ENCODE data around the gene ADRA2B. TPM values are rescaled to one million over a fixed set of nuclear protein-coding genes. Genes with fewer than 3 reads are reported as not detected.

The ADRA2B gene
- polyA plus RNA-seq, 3 donors = 1.6 TPM; not detected in 2

DNA sequence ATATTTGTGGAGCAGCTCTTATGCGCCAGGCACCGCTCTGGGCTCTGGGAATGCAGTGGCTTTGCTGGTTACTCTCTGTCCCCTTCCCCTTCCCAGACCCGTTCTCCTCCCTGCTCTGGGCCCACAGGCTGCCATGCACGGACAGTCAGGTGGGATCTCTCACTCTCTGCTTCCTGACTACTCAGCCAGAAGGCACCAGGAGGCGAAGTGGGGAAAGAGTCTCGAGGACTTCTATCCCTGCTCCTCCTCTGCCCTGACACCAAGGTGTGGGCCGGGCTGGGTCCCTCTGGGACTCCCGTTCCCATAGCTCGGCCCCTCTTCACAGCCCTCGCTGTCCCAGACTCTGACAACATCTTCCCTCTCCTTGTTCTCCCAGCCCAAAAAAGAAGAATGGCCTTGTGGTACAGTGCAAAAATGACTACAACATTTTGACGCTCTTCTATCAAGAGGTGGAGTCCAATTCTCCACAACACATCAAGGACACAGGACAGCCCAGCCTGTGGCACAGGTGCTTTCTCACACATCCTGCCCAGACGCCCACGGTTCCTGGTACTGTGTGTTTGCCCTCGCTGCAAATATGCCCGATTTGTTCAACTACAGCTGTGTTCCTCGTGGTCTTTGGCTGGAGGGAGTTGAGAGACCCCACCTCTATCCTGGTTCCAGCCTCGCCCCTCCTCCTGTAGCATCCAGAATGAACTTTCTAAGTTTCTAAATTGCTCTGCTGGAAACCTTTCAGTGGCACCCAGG, 42.9 kb upstream of the ADRA2B start:
- Mint-ChIP-seq H3K9me3 (peaks cover 0 to 4% (median 0%) of the 10 kb centered on the region in 7 donors), H3K4me3 (no peak overlapping the region), H3K27me3 (ENCODE audit: low read depth in 3 of 3) (peaks cover 2 to 5% (median 3%) of the 10 kb centered on the region in 3 donors), H3K27ac (peak overlapping the region in 5 of 7 donors; percentile 17 to 78 (median 47)), H3K4me1 (peaks cover 20% of the 10 kb centered on the region), H3K36me3 (no peaks in the 10 kb centered on the region)
- Histone ChIP-seq H3K4me2 (replicated peaks; ENCODE audit: extremely low read depth, low read length, poor library complexity, severe bottlenecking) (no peak overlapping the region), H3K4me3 (replicated peaks in 1 of 3; ENCODE audit: low read depth in 2 of 3, low read length in 3 of 3) (no peak overlapping the region), H3K9ac (ENCODE audit: insufficient read depth, low read length, poor library complexity, severe bottlenecking) (no peak overlapping the region), H3K4me1 (ENCODE audit: control insufficient read depth in 1 of 2, insufficient read depth in 2 of 2, low read length in 2 of 2) (peaks cover 18 to 21% of the 10 kb centered on the region in 2 donors), H3K79me2 (ENCODE audit: insufficient read depth, low read length) (no peaks in the 10 kb centered on the region), H3K36me3 (replicated peaks in 1 of 2; ENCODE audit: control insufficient read depth in 1 of 2, insufficient read depth in 2 of 2, low read length in 2 of 2) (no peaks in the 10 kb centered on the region), H3K27ac (ENCODE audit: low read depth in 1 of 2, low read length in 2 of 2) (no peak overlapping the region), H4K20me1 (ENCODE audit: insufficient read depth, low read length) (no peaks in the 10 kb centered on the region), H3K9me3 (replicated peaks in 1 of 2; ENCODE audit: control insufficient read depth in 1 of 2, insufficient read depth in 1 of 2, low read length in 2 of 2) (no peaks in the 10 kb centered on the region), H2AFZ (ENCODE audit: insufficient read depth, low read depth, low read length, poor library complexity, severe bottlenecking) (no peak overlapping the region), H3K27me3 (ENCODE audit: control insufficient read depth in 2 of 2, insufficient read depth in 2 of 2, low read length in 2 of 2) (no peaks in the 10 kb centered on the region)
- WGBS (ENCODE audit: insufficient coverage) = 97% methylated on average over 10 of the region's 17 CpGs
- TF ChIP-seq, protein P1, sequence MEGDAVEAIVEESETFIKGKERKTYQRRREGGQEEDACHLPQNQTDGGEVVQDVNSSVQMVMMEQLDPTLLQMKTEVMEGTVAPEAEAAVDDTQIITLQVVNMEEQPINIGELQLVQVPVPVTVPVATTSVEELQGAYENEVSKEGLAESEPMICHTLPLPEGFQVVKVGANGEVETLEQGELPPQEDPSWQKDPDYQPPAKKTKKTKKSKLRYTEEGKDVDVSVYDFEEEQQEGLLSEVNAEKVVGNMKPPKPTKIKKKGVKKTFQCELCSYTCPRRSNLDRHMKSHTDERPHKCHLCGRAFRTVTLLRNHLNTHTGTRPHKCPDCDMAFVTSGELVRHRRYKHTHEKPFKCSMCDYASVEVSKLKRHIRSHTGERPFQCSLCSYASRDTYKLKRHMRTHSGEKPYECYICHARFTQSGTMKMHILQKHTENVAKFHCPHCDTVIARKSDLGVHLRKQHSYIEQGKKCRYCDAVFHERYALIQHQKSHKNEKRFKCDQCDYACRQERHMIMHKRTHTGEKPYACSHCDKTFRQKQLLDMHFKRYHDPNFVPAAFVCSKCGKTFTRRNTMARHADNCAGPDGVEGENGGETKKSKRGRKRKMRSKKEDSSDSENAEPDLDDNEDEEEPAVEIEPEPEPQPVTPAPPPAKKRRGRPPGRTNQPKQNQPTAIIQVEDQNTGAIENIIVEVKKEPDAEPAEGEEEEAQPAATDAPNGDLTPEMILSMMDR (IDR thresholded peaks at IDR 0.05) = no peak
- intact Hi-C loops (cut with micrococcal nuclease) = no loop called here
- DNase-seq = no peak

DNA sequence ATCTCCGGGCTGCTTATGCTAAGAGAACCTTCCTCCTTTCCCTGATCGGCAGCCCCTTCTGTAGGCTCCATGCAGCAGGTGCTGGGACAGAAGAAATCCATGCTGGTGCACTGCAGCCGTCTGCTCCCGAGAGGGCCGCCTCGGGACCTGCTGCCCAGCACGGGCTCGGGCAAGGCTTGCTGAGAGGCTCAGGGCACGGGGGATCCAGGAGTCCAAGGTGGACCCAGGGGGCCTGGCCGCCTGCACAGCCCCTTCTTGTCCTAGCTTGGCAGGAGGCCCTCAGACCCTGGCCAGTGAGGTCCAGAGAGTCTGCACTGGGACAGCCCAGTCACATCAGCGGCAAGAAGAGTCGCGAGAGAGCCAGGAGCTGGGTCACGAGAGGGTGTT, 42.2 kb upstream of the ADRA2B start:
- Histone ChIP-seq H3K79me2 (ENCODE audit: insufficient read depth, low read length) (no peaks in the 10 kb centered on the region), H3K27me3 (ENCODE audit: control insufficient read depth in 2 of 2, insufficient read depth in 2 of 2, low read length in 2 of 2) (no peaks in the 10 kb centered on the region), H2AFZ (ENCODE audit: insufficient read depth, low read depth, low read length, poor library complexity, severe bottlenecking) (peak overlapping the region; percentile 66), H3K4me2 (replicated peaks; ENCODE audit: extremely low read depth, low read length, poor library complexity, severe bottlenecking) (peak overlapping the region; percentile 52), H3K4me3 (replicated peaks in 1 of 3; ENCODE audit: low read depth in 2 of 3, low read length in 3 of 3) (no peak overlapping the region), H3K9ac (ENCODE audit: insufficient read depth, low read length, poor library complexity, severe bottlenecking) (peak overlapping the region; percentile 56), H3K9me3 (replicated peaks in 1 of 2; ENCODE audit: control insufficient read depth in 1 of 2, insufficient read depth in 1 of 2, low read length in 2 of 2) (no peaks in the 10 kb centered on the region), H3K36me3 (replicated peaks in 1 of 2; ENCODE audit: control insufficient read depth in 1 of 2, insufficient read depth in 2 of 2, low read length in 2 of 2) (no peaks in the 10 kb centered on the region), H4K20me1 (ENCODE audit: insufficient read depth, low read length) (no peaks in the 10 kb centered on the region), H3K27ac (ENCODE audit: low read depth in 1 of 2, low read length in 2 of 2) (peak overlapping the region in 1 of 2 donors; percentile 76), H3K4me1 (ENCODE audit: control insufficient read depth in 1 of 2, insufficient read depth in 2 of 2, low read length in 2 of 2) (peaks cover 18 to 21% of the 10 kb centered on the region in 2 donors)
- Mint-ChIP-seq H3K36me3 (no peaks in the 10 kb centered on the region), H3K27me3 (ENCODE audit: low read depth in 3 of 3) (peaks cover 2 to 5% (median 3%) of the 10 kb centered on the region in 3 donors), H3K4me3 (peak overlapping the region in 1 of 2 donors; percentile 61), H3K27ac (peak overlapping the region in 4 of 7 donors; percentile 73 to 91 (median 82)), H3K4me1 (peaks cover 23% of the 10 kb centered on the region), H3K9me3 (peaks cover 0 to 4% (median 0%) of the 10 kb centered on the region in 7 donors)
- intact Hi-C loops (cut with micrococcal nuclease) = no loop called here
- 90% methylated on average over 14 of the region's 14 CpGs for WGBS (ENCODE audit: insufficient coverage)
- TF ChIP-seq, protein P1 (IDR thresholded peaks at IDR 0.05) = no peak
- no peak for DNase-seq

Data from CD14-positive monocyte (primary cell).